ENCODE results near the gene NDOR1. TPM values are rescaled to one million over a fixed set of nuclear protein-coding genes. Genes with fewer than 3 reads are reported as not detected.
"Not testable (repeated sequence)": the region's sequence is repeated elsewhere in the genome, so short reads cannot be mapped to it uniquely, and the experiment has no call there.

NDOR1 gene
- total and polyA plus RNA-seq, 8 donors, result 9.1 to 19.5 (median 11.1) TPM

GRCh38 chr9:137241490-137242268 is 36.2 kb downstream of the NDOR1 start:
- no peaks in the 10 kb centered on the region for H3K9me3 ChIP-seq
- peaks cover 0 to 26% of the 10 kb centered on the region in 2 donors for H3K36me3 ChIP-seq
- intact Hi-C loops (cut with DNase I), result no loop called here
- no peak for TF ChIP-seq CTCF (IDR thresholded peaks at IDR 0.05)
- no peaks in the 10 kb centered on the region for H3K27me3 ChIP-seq
- H3K27ac ChIP-seq, result peak overlapping the region; percentile 87 to 99
- ATAC-seq (peak; percentile 27), DNase-seq (peak in 2 of 4 donors; percentile 61 to 92)
- H3K4me1 ChIP-seq, result peaks cover 13 to 66% of the 10 kb centered on the region in 2 donors
- peak overlapping the region; percentile 91 to 96 for H3K4me3 ChIP-seq

- Histone ChIP-seq H3K27ac (peak overlapping the region; percentile 78 to 99), H3K4me1 (peaks cover 15 to 57% of the 10 kb centered on the region in 2 donors), H3K9me3 (no peaks in the 10 kb centered on the region), H3K27me3 (no peaks in the 10 kb centered on the region), H3K36me3 (peaks cover 0 to 26% of the 10 kb centered on the region in 2 donors), H3K4me3 (peak overlapping the region; percentile 91 to 96)
- no peak for ATAC-seq
- TF ChIP-seq CTCF (IDR thresholded peaks at IDR 0.05), result no peak
- DNase-seq, result no peak
- intact Hi-C loops (cut with DNase I), result no loop called here
These were observed 37.0 kb downstream of the NDOR1 start for GRCh38 chr9:137242269-137243203.

GRCh38 chr9:137243266-137243625 is 37.7 kb downstream of the NDOR1 start:
- intact Hi-C loops (cut with DNase I); H3K9me3 ChIP-seq; H3K27ac ChIP-seq; ATAC-seq; H3K27me3 ChIP-seq; DNase-seq: not testable (repeated sequence)
- Histone ChIP-seq H3K4me1 (peaks cover 17 to 51% of the 10 kb centered on the region in 2 donors), H3K36me3 (peaks cover 0 to 26% of the 10 kb centered on the region in 2 donors), H3K4me3 (peak overlapping the region in 1 of 2 donors; percentile 96)

GRCh38 chr9:137243626-137244485 is 38.4 kb downstream of the NDOR1 start:
- Histone ChIP-seq H3K27ac (no peak overlapping the region), H3K4me1 (peaks cover 17 to 45% of the 10 kb centered on the region in 2 donors), H3K27me3 (no peaks in the 10 kb centered on the region), H3K9me3 (no peaks in the 10 kb centered on the region), H3K36me3 (peaks cover 0 to 26% of the 10 kb centered on the region in 2 donors), H3K4me3 (no peak overlapping the region)
- intact Hi-C loops (cut with DNase I), result no loop called here
- ATAC-seq (no peak), DNase-seq (no peak)
- no peak for TF ChIP-seq CTCF (IDR thresholded peaks at IDR 0.05)
